Stomach (tissue), 4 donors: Measurements from ENCODE around the gene ZC2HC1B.
"Not testable (repeated sequence)": the region's sequence is repeated elsewhere in the genome, so short reads cannot be mapped to it uniquely, and the experiment has no call there.

Experiments used
- CTCF ChIP-seq, 7 experiments: fragments of 450-650 bp in 4 of 7; fragments of 200-600 bp in 3 of 7; sonication (generic) in 3 of 7; IDR thresholded peaks; one replicate each; pipeline ENCODE4 v1.5.1; 2016 to 2019; ENCODE audit warnings: antibody characterized with exemption in 7 of 7, control low read depth in 2 of 7, mild to moderate bottlenecking in 1 of 7
- POLR2AphosphoS5 ChIP-seq, 3 donors: sonication (generic); formaldehyde crosslinking; IDR thresholded peaks; one replicate each; pipeline ENCODE4 v1.6.1; 2016; ENCODE audit warnings: antibody characterized with exemption in 3 of 3

GRCh38 chr6:143856762-143857161 lies 7.5 kb upstream of the ZC2HC1B start:
- TF ChIP-seq CTCF, POLR2AphosphoS5 (IDR thresholded peaks at IDR 0.05): not testable (repeated sequence)
